ENCODE measurements around the gene SOX13.

SOX13 gene

GRCh38 chr1:204170494-204171155 is 97.7 kb downstream of the SOX13 start:
- DNase-seq (ENCODE audit: low read depth, low spot score): no peak
- Histone ChIP-seq H3K27me3 (ENCODE audit: insufficient read depth, insufficient read length) (peaks cover 5% of the 10 kb centered on the region), H3K9ac (ENCODE audit: insufficient read length, low read depth) (no peak overlapping the region), H3K4me3 (ENCODE audit: insufficient read length, low read depth) (no peak overlapping the region), H3K9me3 (ENCODE audit: insufficient read depth, low read length) (peaks cover 51% of the 10 kb centered on the region), H3K4me1 (ENCODE audit: insufficient read depth, insufficient read length) (no peaks in the 10 kb centered on the region), H3K36me3 (ENCODE audit: insufficient read depth, insufficient read length, low read length) (no peaks in the 10 kb centered on the region)
- no peak for TF ChIP-seq ZNF274 (IDR thresholded peaks at IDR 0.05; ENCODE audit: low read depth, low read length)
- TF ChIP-seq YY1 (IDR thresholded peaks at IDR 0.05; ENCODE audit: insufficient read depth, insufficient read length): no peak
- TF ChIP-seq SUZ12 (IDR thresholded peaks at IDR 0.05; ENCODE audit: extremely low read depth, insufficient read depth, insufficient read length): no peak

- Histone ChIP-seq H3K9ac (ENCODE audit: insufficient read length, low read depth) (no peak overlapping the region), H3K4me1 (ENCODE audit: insufficient read depth, insufficient read length) (no peaks in the 10 kb centered on the region), H3K9me3 (ENCODE audit: insufficient read depth, low read length) (peaks cover 51% of the 10 kb centered on the region), H3K4me3 (ENCODE audit: insufficient read length, low read depth) (no peak overlapping the region), H3K36me3 (ENCODE audit: insufficient read depth, insufficient read length, low read length) (no peaks in the 10 kb centered on the region), H3K27me3 (ENCODE audit: insufficient read depth, insufficient read length) (peaks cover 7% of the 10 kb centered on the region)
- DNase-seq (ENCODE audit: low read depth, low spot score): no peak
- TF ChIP-seq SUZ12 (IDR thresholded peaks at IDR 0.05; ENCODE audit: extremely low read depth, insufficient read depth, insufficient read length): no peak
- no peak for TF ChIP-seq YY1 (IDR thresholded peaks at IDR 0.05; ENCODE audit: insufficient read depth, insufficient read length)
- no peak for TF ChIP-seq ZNF274 (IDR thresholded peaks at IDR 0.05; ENCODE audit: low read depth, low read length)
These were observed 98.8 kb downstream of the SOX13 start for GRCh38 chr1:204171751-204172178.

- no peak for DNase-seq (ENCODE audit: low read depth, low spot score)
- no peak for TF ChIP-seq YY1 (IDR thresholded peaks at IDR 0.05; ENCODE audit: insufficient read depth, insufficient read length)
- TF ChIP-seq ZNF274 (IDR thresholded peaks at IDR 0.05; ENCODE audit: low read depth, low read length): no peak
- no peak for TF ChIP-seq SUZ12 (IDR thresholded peaks at IDR 0.05; ENCODE audit: extremely low read depth, insufficient read depth, insufficient read length)
These were observed 99.6 kb downstream of the SOX13 start for GRCh38 chr1:204172404-204173029.

GRCh38 chr1:204174958-204175357 is 102.0 kb downstream of the SOX13 start:
- DNase-seq (ENCODE audit: low read depth, low spot score): no peak
- H3K4me3 ChIP-seq (ENCODE audit: insufficient read length, low read depth): no peak overlapping the region
- no peaks in the 10 kb centered on the region for H3K36me3 ChIP-seq (ENCODE audit: insufficient read depth, insufficient read length, low read length)
- peaks cover 7% of the 10 kb centered on the region for H3K27me3 ChIP-seq (ENCODE audit: insufficient read depth, insufficient read length)
- no peak overlapping the region for H3K9ac ChIP-seq (ENCODE audit: insufficient read length, low read depth)
- no peaks in the 10 kb centered on the region for H3K4me1 ChIP-seq (ENCODE audit: insufficient read depth, insufficient read length)
- TF ChIP-seq ZNF274 (IDR thresholded peaks at IDR 0.05; ENCODE audit: low read depth, low read length): no peak
- no peak for TF ChIP-seq SUZ12 (IDR thresholded peaks at IDR 0.05; ENCODE audit: extremely low read depth, insufficient read depth, insufficient read length)
- no peak for TF ChIP-seq YY1 (IDR thresholded peaks at IDR 0.05; ENCODE audit: insufficient read depth, insufficient read length)
- H3K9me3 ChIP-seq (ENCODE audit: insufficient read depth, low read length): peaks cover 39% of the 10 kb centered on the region

More at GRCh38 chr1:204172404-204173029, 99.6 kb downstream of the SOX13 start:
- Histone ChIP-seq H3K36me3 (ENCODE audit: insufficient read depth, insufficient read length, low read length) (no peaks in the 10 kb centered on the region), H3K27me3 (ENCODE audit: insufficient read depth, insufficient read length) (peaks cover 7% of the 10 kb centered on the region), H3K9ac (ENCODE audit: insufficient read length, low read depth) (no peak overlapping the region), H3K4me3 (ENCODE audit: insufficient read length, low read depth) (no peak overlapping the region), H3K9me3 (ENCODE audit: insufficient read depth, low read length) (peaks cover 47% of the 10 kb centered on the region), H3K4me1 (ENCODE audit: insufficient read depth, insufficient read length) (no peaks in the 10 kb centered on the region)

- no peak for DNase-seq (ENCODE audit: low read depth, low spot score)
- no peak overlapping the region for H3K4me3 ChIP-seq (ENCODE audit: insufficient read length, low read depth)
- H3K9ac ChIP-seq (ENCODE audit: insufficient read length, low read depth): no peak overlapping the region
- peaks cover 39% of the 10 kb centered on the region for H3K9me3 ChIP-seq (ENCODE audit: insufficient read depth, low read length)
- H3K27me3 ChIP-seq (ENCODE audit: insufficient read depth, insufficient read length): peaks cover 7% of the 10 kb centered on the region
- no peaks in the 10 kb centered on the region for H3K4me1 ChIP-seq (ENCODE audit: insufficient read depth, insufficient read length)
- TF ChIP-seq SUZ12 (IDR thresholded peaks at IDR 0.05; ENCODE audit: extremely low read depth, insufficient read depth, insufficient read length) (no peak), YY1 (IDR thresholded peaks at IDR 0.05; ENCODE audit: insufficient read depth, insufficient read length) (no peak), ZNF274 (IDR thresholded peaks at IDR 0.05; ENCODE audit: low read depth, low read length) (no peak)
- no peaks in the 10 kb centered on the region for H3K36me3 ChIP-seq (ENCODE audit: insufficient read depth, insufficient read length, low read length)
These were observed 103.1 kb downstream of the SOX13 start for GRCh38 chr1:204176049-204176448.

- no peak for DNase-seq (ENCODE audit: low read depth, low spot score)
- Histone ChIP-seq H3K36me3 (ENCODE audit: insufficient read depth, insufficient read length, low read length) (no peaks in the 10 kb centered on the region), H3K27me3 (ENCODE audit: insufficient read depth, insufficient read length) (peaks cover 7% of the 10 kb centered on the region), H3K4me1 (ENCODE audit: insufficient read depth, insufficient read length) (no peaks in the 10 kb centered on the region), H3K4me3 (ENCODE audit: insufficient read length, low read depth) (no peak overlapping the region), H3K9me3 (ENCODE audit: insufficient read depth, low read length) (peaks cover 33% of the 10 kb centered on the region), H3K9ac (ENCODE audit: insufficient read length, low read depth) (no peak overlapping the region)
- TF ChIP-seq ZNF274 (IDR thresholded peaks at IDR 0.05; ENCODE audit: low read depth, low read length) (no peak), SUZ12 (IDR thresholded peaks at IDR 0.05; ENCODE audit: extremely low read depth, insufficient read depth, insufficient read length) (no peak), YY1 (IDR thresholded peaks at IDR 0.05; ENCODE audit: insufficient read depth, insufficient read length) (no peak)
These were observed 104.2 kb downstream of the SOX13 start for GRCh38 chr1:204177133-204177532.
